Fibroblast of pulmonary artery (primary cell): ENCODE data around the gene USP24.

ENCODE experiments used
- DNase-seq: peaks from one replicate; pipeline ENCODE4 v3.0.0-alpha.2; 2010; ENCODE audit warnings: low read depth
- H3K4me3 ChIP-seq: replicated peaks from 2 replicates; pipeline ENCODE4 v1.5.1; 2011; ENCODE audit warnings: low read depth, mild to moderate bottlenecking, control low read depth, low read length, moderate library complexity
- TF ChIP-seq, protein P1 (sequence below): IDR thresholded peaks from 2 replicates; pipeline ENCODE4 v1.5.1; 2011; ENCODE audit warnings: mild to moderate bottlenecking, control low read depth, low read length, inconsistent platforms; ENCODE audit errors: missing control alignments

Gene USP24

DNA sequence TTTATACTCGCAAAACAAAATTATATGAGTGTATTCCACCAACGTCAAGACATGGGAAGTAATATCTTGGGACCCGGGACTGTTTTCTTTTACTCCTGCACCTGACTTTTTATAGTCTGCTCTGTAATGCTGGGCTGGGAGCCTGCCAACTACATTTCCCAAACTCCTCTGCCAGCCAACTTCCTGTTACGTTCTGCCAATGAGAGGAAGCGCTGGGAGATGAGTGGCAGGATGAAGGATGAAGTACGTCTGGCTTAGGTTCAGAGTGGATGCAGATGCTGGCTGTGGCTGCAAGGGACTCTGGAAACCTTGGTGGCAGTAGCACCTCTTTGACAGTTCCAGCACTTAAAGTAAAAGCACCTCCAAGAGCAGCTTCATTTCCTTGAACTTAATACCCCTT lies 59.6 kb downstream of the USP24 start:
- H3K4me3 ChIP-seq, result no peak overlapping the region
- TF ChIP-seq, protein P1, sequence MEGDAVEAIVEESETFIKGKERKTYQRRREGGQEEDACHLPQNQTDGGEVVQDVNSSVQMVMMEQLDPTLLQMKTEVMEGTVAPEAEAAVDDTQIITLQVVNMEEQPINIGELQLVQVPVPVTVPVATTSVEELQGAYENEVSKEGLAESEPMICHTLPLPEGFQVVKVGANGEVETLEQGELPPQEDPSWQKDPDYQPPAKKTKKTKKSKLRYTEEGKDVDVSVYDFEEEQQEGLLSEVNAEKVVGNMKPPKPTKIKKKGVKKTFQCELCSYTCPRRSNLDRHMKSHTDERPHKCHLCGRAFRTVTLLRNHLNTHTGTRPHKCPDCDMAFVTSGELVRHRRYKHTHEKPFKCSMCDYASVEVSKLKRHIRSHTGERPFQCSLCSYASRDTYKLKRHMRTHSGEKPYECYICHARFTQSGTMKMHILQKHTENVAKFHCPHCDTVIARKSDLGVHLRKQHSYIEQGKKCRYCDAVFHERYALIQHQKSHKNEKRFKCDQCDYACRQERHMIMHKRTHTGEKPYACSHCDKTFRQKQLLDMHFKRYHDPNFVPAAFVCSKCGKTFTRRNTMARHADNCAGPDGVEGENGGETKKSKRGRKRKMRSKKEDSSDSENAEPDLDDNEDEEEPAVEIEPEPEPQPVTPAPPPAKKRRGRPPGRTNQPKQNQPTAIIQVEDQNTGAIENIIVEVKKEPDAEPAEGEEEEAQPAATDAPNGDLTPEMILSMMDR, result no peak
- peak; percentile 30 for DNase-seq

DNA sequence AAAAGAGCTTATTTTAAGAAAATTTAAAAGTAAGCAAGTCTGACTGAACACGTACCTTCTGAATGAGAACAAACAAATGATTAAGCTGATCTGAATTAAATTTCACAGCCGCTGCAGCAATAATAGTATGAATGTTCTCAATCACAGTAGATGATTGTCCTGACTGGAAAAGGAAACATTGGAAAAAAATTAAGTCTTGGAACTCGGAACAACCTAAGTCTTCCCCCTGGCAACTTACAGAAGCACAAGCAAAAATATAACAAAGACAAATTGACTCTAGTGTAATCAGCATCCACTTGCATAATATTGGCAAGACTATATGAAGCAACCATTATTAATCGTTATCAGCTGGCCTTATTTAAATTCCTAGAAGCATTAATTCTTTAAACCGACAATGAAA lies 60.5 kb downstream of the USP24 start:
- no peak for DNase-seq
- no peak overlapping the region for H3K4me3 ChIP-seq
- TF ChIP-seq, protein P1, result no peak

DNA sequence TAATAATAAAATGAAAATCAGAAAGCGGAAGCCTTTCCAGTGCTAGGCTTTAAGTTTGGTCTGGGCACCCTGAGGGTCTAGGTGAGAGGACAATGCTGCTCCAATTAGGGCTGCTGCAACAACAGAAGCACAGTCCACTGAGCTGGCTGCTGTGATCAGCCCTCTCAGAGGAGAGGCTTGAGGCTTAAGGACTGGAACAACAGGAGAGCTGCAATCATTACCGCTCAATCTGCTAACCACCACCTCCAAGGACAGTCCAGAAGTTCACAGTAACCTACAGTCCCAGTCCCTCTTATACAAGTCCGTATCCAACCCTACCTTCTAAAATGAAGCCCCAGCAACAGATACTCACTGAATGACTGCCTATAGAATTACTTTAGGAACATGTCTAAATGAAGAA lies 62.1 kb downstream of the USP24 start:
- DNase-seq, result no peak
- TF ChIP-seq, protein P1, result no peak
- no peak overlapping the region for H3K4me3 ChIP-seq

DNA sequence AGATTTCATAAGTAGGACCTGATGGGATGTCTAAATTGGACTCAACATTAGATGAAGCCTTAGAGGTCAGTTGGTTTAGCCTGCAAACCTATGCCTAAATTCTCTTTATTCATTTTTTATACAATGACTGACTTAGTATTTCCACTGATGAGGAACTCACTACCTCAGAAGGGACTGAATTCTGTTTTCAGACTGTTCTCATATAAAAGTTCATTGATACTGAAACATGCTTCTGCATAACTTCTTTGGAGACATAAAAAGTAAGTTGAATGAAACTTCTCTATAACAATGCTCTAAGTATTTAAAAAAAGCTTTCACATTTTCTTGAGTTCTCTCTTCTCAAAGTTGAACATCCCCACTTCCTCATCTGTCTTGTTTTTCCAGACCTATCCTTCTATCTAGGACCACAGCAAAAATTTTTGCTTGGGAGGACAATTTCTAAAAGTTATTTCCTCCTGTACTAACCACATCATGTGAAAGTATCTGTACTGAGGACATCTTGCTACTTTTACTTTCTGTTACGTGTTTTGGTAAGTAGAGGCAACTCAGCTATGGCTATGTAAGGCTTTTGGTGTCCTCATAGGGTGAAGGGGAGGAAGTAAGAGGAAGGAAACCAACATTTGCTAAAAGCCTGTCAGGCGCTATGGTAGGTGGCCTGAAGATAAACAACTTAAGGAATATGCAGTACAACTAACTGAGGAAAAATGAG lies 64.1 kb downstream of the USP24 start:
- TF ChIP-seq, protein P1, result no peak
- H3K4me3 ChIP-seq, result no peak overlapping the region

DNA sequence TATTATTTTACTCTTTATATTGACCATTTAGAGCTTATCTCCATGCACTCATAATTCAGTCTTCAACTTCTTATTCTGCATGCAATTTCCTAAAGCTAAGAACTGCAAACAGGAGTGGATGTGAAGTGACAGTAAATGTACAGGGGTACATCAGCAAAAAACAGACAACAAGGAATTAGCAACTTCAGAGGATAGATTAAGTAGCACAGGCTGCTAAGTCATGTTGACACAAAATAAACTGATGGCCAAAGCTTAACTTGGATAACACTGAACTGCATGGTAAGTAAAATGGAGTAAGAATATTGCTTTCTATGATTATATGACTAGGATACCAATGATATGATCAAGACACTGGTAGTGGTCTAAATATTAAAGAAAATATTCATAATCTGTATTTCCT lies 66.5 kb downstream of the USP24 start:
- TF ChIP-seq, protein P1, result no peak
- DNase-seq, result no peak
- no peak overlapping the region for H3K4me3 ChIP-seq

More for the DNA sequence above, 64.1 kb downstream of the USP24 start:
- DNase-seq, result no peak

DNA sequence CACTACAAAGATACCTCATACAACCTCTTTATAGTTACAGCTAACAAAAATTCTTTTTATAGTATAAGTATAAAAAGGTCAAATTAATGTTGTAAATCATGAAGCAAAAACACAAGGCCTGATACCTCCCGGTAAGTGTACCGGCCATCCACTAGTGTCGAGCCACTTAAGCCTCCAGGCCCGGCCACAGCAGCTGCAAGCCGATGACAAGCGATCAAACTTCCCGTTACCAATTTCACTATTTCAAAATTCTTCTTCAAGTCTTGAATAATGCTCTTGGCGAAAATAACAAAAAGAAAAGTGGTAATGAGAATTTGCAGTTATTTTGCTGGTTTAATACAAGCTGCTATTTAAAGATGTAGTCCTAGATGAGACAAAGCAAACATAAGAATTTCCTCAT lies 67.6 kb downstream of the USP24 start:
- TF ChIP-seq, protein P1, result no peak
- no peak for DNase-seq
- no peak overlapping the region for H3K4me3 ChIP-seq

DNA sequence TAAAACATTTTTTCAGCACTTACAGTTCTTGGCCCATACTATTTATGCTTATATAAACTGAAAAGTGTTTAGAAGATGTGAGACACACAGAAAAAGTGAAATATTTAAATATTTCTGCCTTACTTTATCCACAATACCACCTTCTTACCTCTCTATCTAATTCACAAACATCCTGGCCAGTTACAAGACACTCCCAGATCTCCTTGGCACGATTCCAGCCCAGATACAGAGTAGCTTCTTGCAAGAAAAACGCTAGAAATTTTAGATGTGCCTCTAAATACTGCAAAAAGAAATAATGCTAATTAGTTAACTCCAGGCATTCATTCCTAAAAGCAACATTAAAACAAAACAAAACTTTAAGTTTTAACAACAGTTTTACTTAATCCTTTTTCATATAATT lies 68.4 kb downstream of the USP24 start:
- H3K4me3 ChIP-seq, result no peak overlapping the region
- DNase-seq, result peak; percentile 31
- TF ChIP-seq, protein P1, result no peak
